ENCODE data around the gene PTAFR. TPM values are rescaled to one million over a fixed set of nuclear protein-coding genes. Genes with fewer than 3 reads are reported as not detected.

Gene PTAFR
- total and polyA plus RNA-seq, 2 of the 8 experiments (the other 6 are each of a cell fraction or from before 2014, with no cell fraction given): 1.2 to 4.9 TPM

GRCh38 chr1:28126212-28126611 is 50.3 kb downstream of the PTAFR start:
- H2BK15ac ChIP-seq (ENCODE audit: low read length): no peak overlapping the region
- H3K4me3 ChIP-seq (ENCODE audit: extremely low read depth in 1 of 4, insufficient read depth in 2 of 4, low read depth in 3 of 4, low read length in 4 of 4): no peak overlapping the region

More at GRCh38 chr1:28126212-28126611, 50.3 kb downstream of the PTAFR start:
- no peak overlapping the region for H3K4ac ChIP-seq (replicated peaks; ENCODE audit: insufficient read length, low read depth, low read length)
- no peak overlapping the region for H4K5ac ChIP-seq (ENCODE audit: insufficient read length, low read depth, low read length)
- no peak overlapping the region for H2AK5ac ChIP-seq (ENCODE audit: low read depth, low read length)
- no peak overlapping the region for H3K9ac ChIP-seq (replicated peaks in 1 of 4; ENCODE audit: extremely low read depth in 1 of 4, low read depth in 3 of 4, low read length in 3 of 4)
- ChIA-PET POLR2A (ENCODE audit: partially characterized antibody) (interaction anchor here (1.1 kb wide), 1 partner anchor 38 kb away, joined by 3 read pairs; the partner anchor contains the start of gene EYA3), CTCF (ENCODE audit: partially characterized antibody) (interaction anchor here (1.5 to 3.4 kb wide), 3 partner anchors 9 to 35 kb away, joined by 3 to 10 read pairs (median 4); no protein-coding TSS in a partner anchor)
- DNase-seq (ENCODE audit: low read depth in 1 of 2, low spot score in 2 of 2) (no peak), FAIRE-seq (no peak)
- no peaks in the 10 kb centered on the region for H3K36me3 ChIP-seq (ENCODE audit: control insufficient read depth in 2 of 4, insufficient read depth in 4 of 4, low read length in 3 of 4)
- H3K27ac ChIP-seq (ENCODE audit: low read depth, low read length): no peak overlapping the region
- no peaks in the 10 kb centered on the region for H3K79me2 ChIP-seq (ENCODE audit: control insufficient read depth in 1 of 2, insufficient read depth in 2 of 2, low read length in 2 of 2)
- no peak overlapping the region for H3K56ac ChIP-seq (replicated peaks; ENCODE audit: insufficient read length, low read depth, low read length)
- H4K8ac ChIP-seq (ENCODE audit: extremely low read depth, insufficient read depth, low read length): no peak overlapping the region
- H3K23me2 ChIP-seq (ENCODE audit: low read depth, low read length): no peaks in the 10 kb centered on the region
- no peak overlapping the region for H2BK20ac ChIP-seq (ENCODE audit: low read length)
- WGBS, 2 experiments (ENCODE audit: extremely low coverage in 1 of 2, insufficient coverage in 1 of 2, insufficient read length in 1 of 2, insufficient replicate concordance in 2 of 2, low coverage in 1 of 2, low lambda C conversion rate in 2 of 2, missing lambda C conversion rate in 1 of 2): 85% methylated on average over 3 of the region's 3 CpGs; no CpG with 5 or more reads in 1 of the 2 experiments
- no peak overlapping the region for H2BK12ac ChIP-seq (ENCODE audit: low read depth, low read length)
- H4K20me1 ChIP-seq (replicated peaks in 1 of 2; ENCODE audit: control insufficient read depth in 1 of 2, insufficient read depth in 2 of 2, low read length in 2 of 2): no peaks in the 10 kb centered on the region
- no peaks in the 10 kb centered on the region for H3K79me1 ChIP-seq (ENCODE audit: low read depth, low read length)
- no peaks in the 10 kb centered on the region for H3K4me1 ChIP-seq (replicated peaks in 1 of 4; ENCODE audit: control insufficient read depth in 3 of 4, insufficient read depth in 4 of 4, low read length in 3 of 4)
- no peak overlapping the region for H2AFZ ChIP-seq (ENCODE audit: low read length)
- no peak overlapping the region for H2BK5ac ChIP-seq (ENCODE audit: low read depth, low read length)
- no peak overlapping the region for H3K14ac ChIP-seq (ENCODE audit: insufficient read length)
- H2BK120ac ChIP-seq (replicated peaks; ENCODE audit: low read depth, low read length): no peak overlapping the region
- TF ChIP-seq MAFK (IDR thresholded peaks at IDR 0.05; ENCODE audit: low read depth, low read length) (no peak), SP1 (IDR thresholded peaks at IDR 0.05; ENCODE audit: low read depth, low read length) (no peak), KDM5A (IDR thresholded peaks at IDR 0.05; ENCODE audit: low read length) (no peak), TCF12 (IDR thresholded peaks at IDR 0.05; ENCODE audit: low read depth, low read length) (no peak), RAD21 (IDR thresholded peaks at IDR 0.05 in 1 of 2, conservative IDR thresholded peaks at IDR 0.05 in 1 of 2; ENCODE audit: low read depth in 2 of 2, low read length in 2 of 2) (no peak), HDAC6 (IDR thresholded peaks at IDR 0.05; ENCODE audit: low read depth, low read length) (no peak), BCL11A (IDR thresholded peaks at IDR 0.05; ENCODE audit: low read depth in 2 of 2, low read length in 2 of 2) (no peak), NRF1 (IDR thresholded peaks at IDR 0.05; ENCODE audit: low read depth, low read length) (no peak)
- H3K4me2 ChIP-seq (ENCODE audit: insufficient read depth in 1 of 2, low read depth in 2 of 2, low read length in 2 of 2): no peak overlapping the region
- H4K91ac ChIP-seq (replicated peaks; ENCODE audit: insufficient read length, low read length): no peak overlapping the region
- H3K27me3 ChIP-seq (replicated peaks in 1 of 4; ENCODE audit: control insufficient read depth in 3 of 4, extremely low read depth in 1 of 4, insufficient read depth in 3 of 4, low read length in 3 of 4): no peaks in the 10 kb centered on the region
- no peak overlapping the region for H3K23ac ChIP-seq (ENCODE audit: insufficient read length)
- H3K9me3 ChIP-seq (ENCODE audit: insufficient read depth in 2 of 2, low read depth in 1 of 2, low read length in 1 of 2): no peaks in the 10 kb centered on the region
- no peak overlapping the region for H3K18ac ChIP-seq (ENCODE audit: extremely low read depth, low read length)
